HG02798 (cell line): Measurements from ENCODE around the gene WDR36.

ENCODE experiments used
- ATAC-seq: cut with Tn5 transposase; IDR thresholded peaks from one replicate; pipeline ENCODE4 v1.9.1; 2021; ENCODE audit warnings: mild to moderate bottlenecking; ENCODE audit not compliant: unreplicated experiment, poor library complexity

The WDR36 gene

DNA sequence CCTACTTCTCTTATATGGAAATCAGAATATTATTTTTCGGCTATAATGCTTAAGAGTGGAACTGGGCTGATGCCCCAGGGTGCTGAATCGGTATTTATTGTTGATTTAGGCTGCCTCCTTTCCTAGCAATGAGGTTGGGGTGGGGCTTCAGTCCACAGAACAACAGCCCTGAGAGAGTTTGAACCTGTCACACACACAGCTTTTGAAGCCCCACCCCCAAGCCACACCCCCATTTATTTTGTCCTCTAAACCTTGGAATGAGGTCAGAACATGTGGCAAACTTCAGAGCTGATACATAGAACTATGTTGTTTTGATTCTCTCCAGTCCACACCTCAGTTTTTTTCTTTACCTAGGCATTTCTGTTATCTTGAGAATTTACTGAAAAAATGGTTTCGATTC, 80.4 kb downstream of the WDR36 start:
- no peak for ATAC-seq

DNA sequence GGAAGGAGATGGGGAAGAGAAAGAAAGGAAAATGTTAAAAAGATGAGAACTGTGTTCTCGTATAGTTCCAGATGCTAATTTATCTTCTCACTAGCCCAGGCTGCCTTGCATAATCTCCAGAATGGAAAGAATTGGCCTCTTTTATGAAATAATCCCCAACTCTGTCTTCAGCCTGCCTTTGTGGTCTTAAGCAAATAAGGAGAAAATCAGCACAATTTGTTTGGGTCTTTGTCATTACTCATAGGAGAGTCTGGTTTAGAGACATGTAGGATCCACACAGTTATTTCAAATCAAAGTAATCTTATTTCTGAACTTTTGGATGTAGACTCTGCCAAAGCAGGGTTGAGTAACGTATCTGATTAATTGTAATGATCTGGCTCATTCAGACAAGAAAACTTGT, 81.3 kb downstream of the WDR36 start:
- no peak for ATAC-seq
